Activated CD8-positive, alpha-beta memory T cell treated with anti-CD3 and anti-CD28 coated beads for 1 hour (primary cell): ENCODE data around the gene RASA4B.
"Not testable (repeated sequence)": the region's sequence is repeated elsewhere in the genome, so short reads cannot be mapped to it uniquely, and the experiment has no call there.

Experiments used
- DNase-seq, 2 donors: peaks; one replicate each; pipeline ENCODE4 v3.0.0-alpha.2; 2020; ENCODE audit warnings: low read depth in 1 of 2; ENCODE audit errors: extremely low read depth in 1 of 2

Gene RASA4B

GRCh38 chr7:102517550-102518147 lies at the start of gene RASA4B:
TSS of gene RASA4B (minus strand) at chr7:102517777. CDS start at chr7:102517710, 67 bp downstream.
- not testable (repeated sequence) for DNase-seq

GRCh38 chr7:102550808-102551422 lies 33.3 kb upstream of the RASA4B start, which contains the start of gene SPDYE2:
TSS of gene SPDYE2 (plus strand) at chr7:102551226. CDS start at chr7:102553256, 2,030 bp downstream.
- DNase-seq = not testable (repeated sequence)

GRCh38 chr7:102546353-102546752 lies 28.8 kb upstream of the RASA4B start:
- DNase-seq = not testable (repeated sequence)

- not testable (repeated sequence) for DNase-seq
Measured at GRCh38 chr7:102545288-102545687, 27.7 kb upstream of the RASA4B start.

DNA sequence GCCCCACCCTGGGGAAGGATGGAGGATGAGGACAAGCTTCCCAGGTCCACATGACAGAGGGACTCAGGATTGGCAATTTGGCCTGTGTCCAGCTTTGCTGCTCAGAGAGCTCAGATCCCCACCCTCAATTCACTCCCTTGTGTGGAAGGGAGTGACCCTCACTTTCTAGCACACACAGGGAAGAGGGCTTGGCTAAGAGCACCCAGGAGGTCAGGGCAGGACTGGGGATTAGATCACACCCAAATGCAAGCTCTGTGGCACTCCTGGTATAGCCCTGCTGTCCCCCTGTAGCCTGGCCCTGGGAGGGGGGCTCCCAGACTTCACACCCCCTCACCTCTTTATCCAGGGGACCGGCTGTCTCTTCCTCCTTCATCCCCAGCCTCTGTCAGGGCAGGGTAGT lies 26.8 kb upstream of the RASA4B start:
- DNase-seq = not testable (repeated sequence)

- not testable (repeated sequence) for DNase-seq
Measured at GRCh38 chr7:102543596-102543995, 26.0 kb upstream of the RASA4B start, which contains the start of gene UPK3BL2. TSS of gene UPK3BL2 (minus strand) at chr7:102543696. CDS start at chr7:102543636, 60 bp downstream.

- DNase-seq = not testable (repeated sequence)
Measured at GRCh38 chr7:102542771-102543170, 25.2 kb upstream of the RASA4B start.

DNA sequence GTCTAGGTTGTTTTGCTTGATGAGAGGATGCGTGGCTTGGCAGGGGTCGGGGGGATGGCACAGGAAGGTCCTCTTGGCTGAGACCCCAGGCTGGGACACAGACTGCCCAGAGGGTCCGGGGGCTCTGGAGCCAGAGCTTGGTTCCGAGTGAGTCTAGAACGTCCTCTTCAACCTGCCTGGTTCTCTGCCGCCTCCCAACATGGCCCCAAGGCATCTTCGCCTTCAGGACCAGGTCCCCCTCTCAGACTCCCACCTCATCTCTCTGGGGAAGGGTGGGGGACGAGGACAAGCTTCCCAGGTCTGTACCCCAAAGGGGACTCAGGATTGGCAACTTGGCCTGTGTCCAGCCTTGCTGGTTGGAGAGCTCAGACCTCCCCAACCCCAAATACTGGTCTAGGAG lies 24.5 kb upstream of the RASA4B start:
- not testable (repeated sequence) for DNase-seq

- DNase-seq = not testable (repeated sequence)
Measured at GRCh38 chr7:102540604-102541003, 23.0 kb upstream of the RASA4B start.

DNA sequence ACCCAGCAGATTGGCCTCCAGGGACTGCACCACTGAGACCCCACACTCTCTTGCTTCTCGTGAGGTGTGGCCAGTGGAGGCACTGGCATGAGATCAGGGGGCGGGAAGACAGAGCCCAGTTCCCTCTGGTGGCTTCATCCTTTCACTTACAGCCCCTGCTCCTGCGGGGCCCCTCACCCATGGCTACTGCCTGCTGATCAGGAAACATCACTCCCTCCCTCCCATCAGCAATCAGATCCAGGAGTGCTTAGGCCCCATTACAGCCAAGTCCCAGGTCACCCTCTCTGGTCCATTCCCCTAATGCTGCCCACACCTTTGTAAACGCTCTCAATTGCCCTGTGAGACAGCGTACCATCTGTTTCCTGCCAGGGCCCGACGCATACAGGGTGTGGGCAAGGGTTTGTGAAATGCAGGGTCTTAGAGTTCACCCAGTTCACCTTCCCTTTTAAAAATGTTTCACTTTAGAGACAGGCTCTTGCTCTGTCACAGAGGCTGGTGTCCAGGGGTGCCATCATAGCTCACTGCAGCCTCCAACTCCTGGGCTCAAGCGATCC lies 17.6 kb upstream of the RASA4B start:
- not testable (repeated sequence) for DNase-seq

GRCh38 chr7:102532127-102532526 lies 14.6 kb upstream of the RASA4B start:
- not testable (repeated sequence) for DNase-seq

DNA sequence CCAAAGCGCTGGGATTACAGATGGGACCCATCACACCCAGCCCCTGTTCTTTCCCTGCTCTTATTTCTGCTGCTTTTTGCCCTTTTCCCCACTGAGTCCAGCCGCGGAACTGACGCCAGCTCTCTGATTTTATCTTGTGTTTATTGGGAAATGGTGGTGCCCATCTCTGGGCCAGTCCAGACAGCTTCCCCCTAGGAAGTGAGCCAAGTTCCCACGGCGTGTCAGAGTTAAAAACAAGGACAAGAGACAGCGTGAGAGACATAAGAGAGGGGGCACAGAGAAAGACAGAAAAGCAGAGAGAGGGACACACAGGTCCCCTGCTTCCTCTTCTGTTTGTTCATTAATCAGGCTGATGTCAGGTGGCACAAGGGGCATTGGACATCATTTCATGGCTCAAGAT lies 14.0 kb upstream of the RASA4B start:
- not testable (repeated sequence) for DNase-seq

GRCh38 chr7:102527822-102528793 lies 10.5 kb upstream of the RASA4B start:
- not testable (repeated sequence) for DNase-seq

DNA sequence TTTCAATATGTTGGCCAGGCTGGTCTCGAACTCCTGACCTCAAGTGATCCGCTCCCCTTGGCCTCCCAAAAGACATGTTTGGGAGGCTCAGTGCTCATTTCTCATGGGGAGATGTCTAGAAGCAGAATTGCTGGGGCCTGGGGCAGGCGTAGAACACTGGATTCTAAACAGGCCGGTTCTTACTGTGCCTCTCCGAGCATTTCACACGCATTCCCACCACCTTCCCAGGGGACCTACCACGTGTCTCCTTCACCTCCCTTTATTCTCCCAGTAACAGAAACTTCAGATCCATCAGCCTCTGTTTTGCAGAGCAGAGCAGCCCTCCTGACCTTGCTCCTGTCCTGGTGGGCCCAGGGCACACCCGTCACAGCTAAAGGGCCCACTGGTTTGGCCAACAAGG lies 9.6 kb upstream of the RASA4B start:
- not testable (repeated sequence) for DNase-seq

- not testable (repeated sequence) for DNase-seq
Measured at GRCh38 chr7:102524803-102525202, 7.2 kb upstream of the RASA4B start.

DNA sequence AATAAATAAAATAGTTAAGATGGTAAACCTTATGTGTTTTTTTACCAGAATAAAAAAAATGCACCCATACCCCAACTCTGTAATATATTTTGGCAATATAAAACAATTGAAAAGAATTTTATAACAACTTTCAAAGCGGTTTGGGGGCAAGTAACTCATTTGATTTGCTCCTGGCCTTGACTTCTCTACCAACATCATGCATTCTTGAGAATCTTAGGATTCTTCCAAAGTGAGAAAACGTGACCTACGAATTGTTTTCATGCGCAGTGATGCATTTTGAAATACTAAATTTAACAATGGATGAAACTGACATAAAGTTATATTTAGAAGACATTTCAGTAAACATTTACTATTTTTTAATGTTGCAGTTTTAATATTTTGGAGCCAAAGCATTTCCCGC lies 3.2 kb upstream of the RASA4B start:
- DNase-seq = not testable (repeated sequence)

DNA sequence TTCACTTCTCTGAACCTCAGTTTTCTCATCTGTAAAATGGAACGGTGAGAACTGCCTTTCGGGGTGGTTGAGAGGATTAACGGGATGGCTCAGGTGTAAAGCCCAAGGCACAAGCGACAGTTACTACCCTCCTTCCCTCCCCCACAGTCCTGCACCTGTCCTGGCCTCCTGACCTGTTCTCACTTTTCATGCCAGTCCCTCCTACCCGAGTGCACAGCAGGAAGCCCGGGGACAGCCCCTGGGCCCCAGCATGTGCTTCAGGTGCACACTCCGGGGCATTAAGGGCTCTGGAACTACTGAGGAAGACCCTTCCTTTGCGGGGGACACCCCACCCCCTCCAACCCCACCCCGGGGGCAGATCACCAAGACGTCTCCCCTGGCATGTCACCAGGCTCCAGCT lies 626 bp downstream of the RASA4B start:
- DNase-seq = not testable (repeated sequence)

GRCh38 chr7:102515889-102516288 lies 1.7 kb downstream of the RASA4B start:
- not testable (repeated sequence) for DNase-seq

GRCh38 chr7:102514881-102515721 lies 2.5 kb downstream of the RASA4B start:
- DNase-seq = not testable (repeated sequence)
